ENCODE measurements around the gene GPR146. TPM values are rescaled to one million over a fixed set of nuclear protein-coding genes. Genes with fewer than 3 reads are reported as not detected.

The GPR146 gene
- total and polyA plus RNA-seq, 9 of the 15 experiments (the other 6 are each of a cell fraction or from before 2014, with no cell fraction given): 0.22 to 3.6 (median 0.64) TPM; not detected in 2

- TF ChIP-seq, protein P1, sequence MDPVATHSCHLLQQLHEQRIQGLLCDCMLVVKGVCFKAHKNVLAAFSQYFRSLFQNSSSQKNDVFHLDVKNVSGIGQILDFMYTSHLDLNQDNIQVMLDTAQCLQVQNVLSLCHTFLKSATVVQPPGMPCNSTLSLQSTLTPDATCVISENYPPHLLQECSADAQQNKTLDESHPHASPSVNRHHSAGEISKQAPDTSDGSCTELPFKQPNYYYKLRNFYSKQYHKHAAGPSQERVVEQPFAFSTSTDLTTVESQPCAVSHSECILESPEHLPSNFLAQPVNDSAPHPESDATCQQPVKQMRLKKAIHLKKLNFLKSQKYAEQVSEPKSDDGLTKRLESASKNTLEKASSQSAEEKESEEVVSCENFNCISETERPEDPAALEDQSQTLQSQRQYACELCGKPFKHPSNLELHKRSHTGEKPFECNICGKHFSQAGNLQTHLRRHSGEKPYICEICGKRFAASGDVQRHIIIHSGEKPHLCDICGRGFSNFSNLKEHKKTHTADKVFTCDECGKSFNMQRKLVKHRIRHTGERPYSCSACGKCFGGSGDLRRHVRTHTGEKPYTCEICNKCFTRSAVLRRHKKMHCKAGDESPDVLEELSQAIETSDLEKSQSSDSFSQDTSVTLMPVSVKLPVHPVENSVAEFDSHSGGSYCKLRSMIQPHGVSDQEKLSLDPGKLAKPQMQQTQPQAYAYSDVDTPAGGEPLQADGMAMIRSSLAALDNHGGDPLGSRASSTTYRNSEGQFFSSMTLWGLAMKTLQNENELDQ (CRISPR knock-in tag; IDR thresholded peaks at IDR 0.05; ENCODE audit: borderline replicate concordance): no peak
- TF ChIP-seq TCF3 (CRISPR knock-in tag; IDR thresholded peaks at IDR 0.05) (no peak), MCM7 (IDR thresholded peaks at IDR 0.05) (no peak), ELK1 (CRISPR knock-in tag; IDR thresholded peaks at IDR 0.05) (no peak), KLF16 (IDR thresholded peaks at IDR 0.05) (0 out of 2 replicates have a peak, but pooled peaks have one; percentile 47), NEUROD1 (IDR thresholded peaks at IDR 0.05; ENCODE audit: borderline replicate concordance, low read depth, low read length, partially characterized antibody) (no peak), RBM15 (IDR thresholded peaks at IDR 0.05; ENCODE audit: insufficient read depth, low read length) (no peak), ZNF407 (IDR thresholded peaks at IDR 0.05; ENCODE audit: low read depth) (no peak), FOSL1 (tag; conservative IDR thresholded peaks at IDR 0.05) (no peak), RAD21 (CRISPR knock-in tag; conservative IDR thresholded peaks at IDR 0.05 in 1 of 2, IDR thresholded peaks at IDR 0.05 in 1 of 2) (peak; percentile 99), ZNF384 (IDR thresholded peaks at IDR 0.05; ENCODE audit: low read depth, low read length) (no peak), RCOR1 (IDR thresholded peaks at IDR 0.05; ENCODE audit: borderline replicate concordance in 1 of 2, low read depth in 2 of 2, low read length in 2 of 2) (0 out of 4 replicates have a peak, but pooled peaks of 1 of the 2 experiments have one; percentile 4)
- TF ChIP-seq, protein P2, sequence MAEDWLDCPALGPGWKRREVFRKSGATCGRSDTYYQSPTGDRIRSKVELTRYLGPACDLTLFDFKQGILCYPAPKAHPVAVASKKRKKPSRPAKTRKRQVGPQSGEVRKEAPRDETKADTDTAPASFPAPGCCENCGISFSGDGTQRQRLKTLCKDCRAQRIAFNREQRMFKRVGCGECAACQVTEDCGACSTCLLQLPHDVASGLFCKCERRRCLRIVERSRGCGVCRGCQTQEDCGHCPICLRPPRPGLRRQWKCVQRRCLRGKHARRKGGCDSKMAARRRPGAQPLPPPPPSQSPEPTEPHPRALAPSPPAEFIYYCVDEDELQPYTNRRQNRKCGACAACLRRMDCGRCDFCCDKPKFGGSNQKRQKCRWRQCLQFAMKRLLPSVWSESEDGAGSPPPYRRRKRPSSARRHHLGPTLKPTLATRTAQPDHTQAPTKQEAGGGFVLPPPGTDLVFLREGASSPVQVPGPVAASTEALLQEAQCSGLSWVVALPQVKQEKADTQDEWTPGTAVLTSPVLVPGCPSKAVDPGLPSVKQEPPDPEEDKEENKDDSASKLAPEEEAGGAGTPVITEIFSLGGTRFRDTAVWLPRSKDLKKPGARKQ (CRISPR knock-in tag; IDR thresholded peaks at IDR 0.05): 0 out of 2 replicates have a peak, but pooled peaks have one; percentile 38
These were observed 21.4 kb downstream of the GPR146 start (continued) for GRCh38 chr7:1065585-1066241.
